Measurements from ENCODE around the gene KCNE5. TPM values are rescaled to one million over a fixed set of nuclear protein-coding genes. Genes with fewer than 3 reads are reported as not detected.
"Not testable (repeated sequence)": the region's sequence is repeated elsewhere in the genome, so short reads cannot be mapped to it uniquely, and the experiment has no call there.

The KCNE5 gene
- polyA plus RNA-seq, 3 donors, result 4.2 to 6.7 (median 5.1) TPM

GRCh38 chrX:109632906-109633504 is 8.0 kb upstream of the KCNE5 start:
- DNase-seq (ENCODE audit: extremely low read depth in 1 of 11, low read depth in 9 of 11, low spot score in 4 of 11), result peak in 1 of 11 donors; percentile 22

DNA sequence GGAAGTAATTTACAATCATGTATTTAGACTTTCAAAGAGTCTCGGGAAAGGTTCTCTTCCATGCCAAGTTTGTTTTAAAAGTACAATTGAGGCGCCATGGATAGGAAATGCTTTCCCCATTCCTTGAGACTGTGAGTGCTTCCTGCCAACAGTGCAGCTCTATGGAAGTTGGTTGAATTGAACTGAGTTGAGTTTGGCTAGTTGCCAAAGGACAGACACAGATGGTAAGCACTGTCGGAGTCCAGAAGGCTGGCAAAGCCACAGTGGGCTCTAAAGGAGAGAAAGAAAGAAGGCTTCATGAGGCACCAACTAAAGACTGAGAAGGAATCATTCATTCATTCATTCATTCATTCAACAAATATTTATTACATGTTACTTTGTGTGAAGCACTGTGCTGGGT is 4.3 kb upstream of the KCNE5 start:
- no peak for DNase-seq (ENCODE audit: extremely low read depth in 1 of 11, low read depth in 9 of 11, low spot score in 4 of 11)

- no peak for DNase-seq (ENCODE audit: extremely low read depth in 1 of 11, low read depth in 9 of 11, low spot score in 4 of 11)
These were observed 1.7 kb upstream of the KCNE5 start for GRCh38 chrX:109626637-109627036.

GRCh38 chrX:109623997-109624396 is 975 bp downstream of the KCNE5 start:
- no peak for DNase-seq (ENCODE audit: extremely low read depth in 1 of 11, low read depth in 9 of 11, low spot score in 4 of 11)

DNA sequence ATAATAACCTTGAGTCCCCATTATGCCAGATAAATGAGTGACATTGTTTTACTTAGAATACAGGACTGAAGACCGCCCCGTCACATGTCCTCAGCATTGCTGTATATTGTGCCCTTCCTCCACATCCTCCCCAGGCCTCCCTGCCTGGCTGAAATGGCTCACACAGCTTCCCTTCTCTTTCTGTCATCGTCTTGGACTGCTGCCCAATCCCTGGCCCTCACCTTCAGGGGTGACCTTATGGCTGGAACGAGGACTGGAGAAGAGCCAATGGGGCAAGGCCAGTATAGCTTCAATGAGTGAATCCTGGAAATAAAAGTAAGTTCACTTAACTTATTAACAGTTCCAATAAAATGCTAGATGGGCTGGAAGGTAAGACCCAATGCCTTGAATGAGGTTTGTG is 2.7 kb downstream of the KCNE5 start:
- DNase-seq (ENCODE audit: extremely low read depth in 1 of 11, low read depth in 9 of 11, low spot score in 4 of 11), result no peak

- no peak for DNase-seq (ENCODE audit: extremely low read depth in 1 of 11, low read depth in 9 of 11, low spot score in 4 of 11)
These were observed 5.2 kb downstream of the KCNE5 start for GRCh38 chrX:109619771-109620170.

- DNase-seq (ENCODE audit: extremely low read depth in 1 of 11, low read depth in 9 of 11, low spot score in 4 of 11), result no peak
These were observed 10.0 kb downstream of the KCNE5 start for GRCh38 chrX:109614951-109615350.

DNA sequence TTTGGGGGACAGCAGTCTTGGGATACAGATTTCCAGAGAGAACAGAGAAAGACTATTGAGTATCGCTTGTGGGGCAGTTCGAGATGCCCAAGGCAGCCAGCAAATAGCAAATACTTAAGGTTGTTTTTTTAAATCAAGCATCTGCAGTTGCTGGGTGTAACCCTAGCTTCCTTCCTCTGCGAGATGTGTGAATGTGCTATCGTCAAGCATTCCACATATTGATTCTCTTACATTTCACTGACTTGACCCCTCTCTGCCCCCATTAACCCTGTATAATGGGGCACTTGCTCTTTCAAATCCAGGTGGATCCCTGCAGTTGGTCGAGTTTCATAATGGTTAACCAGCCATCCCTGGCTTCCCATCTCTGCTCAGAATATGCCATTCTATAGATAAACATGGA is 23.5 kb downstream of the KCNE5 start:
- no peak for DNase-seq (ENCODE audit: extremely low read depth in 1 of 11, low read depth in 9 of 11, low spot score in 4 of 11)

GRCh38 chrX:109600237-109600651 is 24.7 kb downstream of the KCNE5 start:
- DNase-seq (ENCODE audit: extremely low read depth in 1 of 11, low read depth in 9 of 11, low spot score in 4 of 11), result peak in 1 of 11 donors; percentile 5

- no peak for DNase-seq (ENCODE audit: extremely low read depth in 1 of 11, low read depth in 9 of 11, low spot score in 4 of 11)
These were observed 29.0 kb downstream of the KCNE5 start for GRCh38 chrX:109596015-109596414.

- no peak for DNase-seq (ENCODE audit: extremely low read depth in 1 of 11, low read depth in 9 of 11, low spot score in 4 of 11)
These were observed 34.8 kb downstream of the KCNE5 start for GRCh38 chrX:109590176-109590575.

GRCh38 chrX:109585488-109585887 is 39.5 kb downstream of the KCNE5 start:
- no peak for DNase-seq (ENCODE audit: extremely low read depth in 1 of 11, low read depth in 9 of 11, low spot score in 4 of 11)

- DNase-seq (ENCODE audit: extremely low read depth in 1 of 11, low read depth in 9 of 11, low spot score in 4 of 11), result no peak
These were observed 46.1 kb downstream of the KCNE5 start for GRCh38 chrX:109578916-109579315.

- no peak for DNase-seq (ENCODE audit: extremely low read depth in 1 of 11, low read depth in 9 of 11, low spot score in 4 of 11)
These were observed 47.9 kb downstream of the KCNE5 start for GRCh38 chrX:109577055-109577454.

DNA sequence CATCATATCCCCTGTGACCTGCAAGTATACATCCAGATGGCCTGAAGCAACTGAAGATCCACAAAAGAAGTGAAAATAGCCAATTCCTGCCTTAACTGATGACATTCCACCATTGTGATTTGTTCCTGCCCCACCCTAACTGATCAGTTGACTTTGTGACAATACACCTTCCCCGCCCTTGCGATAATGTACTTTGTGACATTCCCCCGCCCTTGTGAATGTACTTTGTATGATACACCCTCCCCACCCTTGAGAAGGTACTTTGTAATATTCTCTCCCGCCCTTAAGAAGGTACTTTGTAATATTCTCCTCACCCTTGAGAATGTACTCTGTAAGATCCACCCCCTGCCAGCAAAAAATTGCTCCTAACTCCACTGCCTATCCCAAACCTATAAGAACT is 48.9 kb downstream of the KCNE5 start:
- not testable (repeated sequence) for DNase-seq (ENCODE audit: extremely low read depth in 1 of 11, low read depth in 9 of 11, low spot score in 4 of 11)

Other genes with a start within 250 kb of the KCNE5 start
- gene GUCY2F, start 143.1 kb downstream of the KCNE5 start, polyA plus RNA-seq (ENCODE audit: insufficient read length in 3 of 3), result under 1 TPM; 0.04 to 0.06 (median 0.05) TPM
- 10 to 100 TPM; 16.7 to 18.9 (median 17.0) TPM for gene NXT2, start 88.3 kb downstream of the KCNE5 start, polyA plus RNA-seq (ENCODE audit: insufficient read length in 3 of 3)
- gene ACSL4, start 108.1 kb upstream of the KCNE5 start, polyA plus RNA-seq (ENCODE audit: insufficient read length in 3 of 3), result 10 to 100 TPM; 35.7 to 54.7 (median 45.1) TPM